Activated CD4-positive, alpha-beta T cell treated with anti-CD3 and anti-CD28 coated beads, Interleukin-2, amount 10 ng/mL, durations not matched to agents 7 days and 5 days (primary cell): ENCODE data around the gene CCDC30. TPM values are rescaled to one million over a fixed set of nuclear protein-coding genes. Genes with fewer than 3 reads are reported as not detected.

Experiments used
- CTCF ChIA-PET: fragments of 350-600 bp; sonication (Branson Sonifier 250); formaldehyde crosslinking; loops from one replicate; lab custom pipeline; 2021; ENCODE audit warnings: antibody characterized with exemption; lab: Charles Lee
- POLR2A ChIA-PET: fragments of 350-600 bp; sonication (Branson Sonifier 250); formaldehyde crosslinking; loops from one replicate; lab custom pipeline; 2021; ENCODE audit warnings: antibody characterized with exemption; lab: Charles Lee
- DNase-seq: peaks from one replicate; pipeline ENCODE4 v3.0.0-alpha.2; 2020
- H3K27ac Mint-ChIP-seq: one replicate; pipeline ENCODE4 v1.8.0; 2021; ENCODE audit warnings: mild to moderate bottlenecking, moderate library complexity, mixed read lengths
- H3K27me3 Mint-ChIP-seq: one replicate; pipeline ENCODE4 v1.8.0; 2021; ENCODE audit warnings: mixed read lengths
- H3K36me3 Mint-ChIP-seq: one replicate; pipeline ENCODE4 v1.8.0; 2021; ENCODE audit warnings: low read depth, mixed read lengths
- H3K4me1 Mint-ChIP-seq: one replicate; pipeline ENCODE4 v1.8.0; 2021; ENCODE audit warnings: mixed read lengths
- H3K4me3 Mint-ChIP-seq: one replicate; pipeline ENCODE4 v1.8.0; 2021; ENCODE audit warnings: mild to moderate bottlenecking, moderate library complexity, mixed read lengths
- H3K9me3 Mint-ChIP-seq: one replicate; pipeline ENCODE4 v1.8.0; 2021; ENCODE audit warnings: mixed read lengths
- total RNA-seq, 2 experiments: library from RNA; stranded (reverse); gene quantifications; one replicate each; pipeline ENCODE4 v1.2.3, GENCODE V29; 2021

Gene CCDC30
- 1 to 10 TPM; 1.4 to 2.2 TPM for total RNA-seq

- peaks cover 9% of the 10 kb centered on the region for H3K27me3 Mint-ChIP-seq
Observed at GRCh38 chr1:42462828-42463763, at the start of gene CCDC30. TSS of gene CCDC30 (plus strand) at chr1:42463286. CDS start at chr1:42480552, 17,266 bp downstream.

GRCh38 chr1:42414551-42415496 is 48.3 kb upstream of the CCDC30 start:
- no peaks in the 10 kb centered on the region for H3K9me3 Mint-ChIP-seq
- ChIA-PET CTCF (no interaction called here), POLR2A (no interaction called here)
- H3K4me1 Mint-ChIP-seq = no peaks in the 10 kb centered on the region
- DNase-seq = no peak
- no peak overlapping the region for H3K27ac Mint-ChIP-seq
- no peaks in the 10 kb centered on the region for H3K27me3 Mint-ChIP-seq
- H3K4me3 Mint-ChIP-seq = no peak overlapping the region
- H3K36me3 Mint-ChIP-seq = no peaks in the 10 kb centered on the region

More at GRCh38 chr1:42462828-42463763, at the start of gene CCDC30:
- Mint-ChIP-seq H3K27ac (peak within 1 kb of the TSS; percentile 83), H3K36me3 (peaks cover 30% of the 10 kb centered on the region), H3K4me3 (peak within 1 kb of the TSS; percentile 75), H3K4me1 (peaks cover 36% of the 10 kb centered on the region), H3K9me3 (no peaks in the 10 kb centered on the region)
- POLR2A ChIA-PET = interaction anchor here (1.0 kb wide), 1 partner anchor 126 kb away, joined by 3 read pairs; no protein-coding TSS in a partner anchor
- CTCF ChIA-PET = interaction anchor here (1.5 kb wide), 1 partner anchor 11 kb away, joined by 5 read pairs; no protein-coding TSS in a partner anchor
- DNase-seq = peak; percentile 99

- H3K36me3 Mint-ChIP-seq = no peaks in the 10 kb centered on the region
- ChIA-PET CTCF (interaction anchor here (1.7 kb wide), 1 partner anchor 13 kb away, joined by 6 read pairs; no protein-coding TSS in a partner anchor), POLR2A (no interaction called here)
- DNase-seq = no peak
- H3K4me3 Mint-ChIP-seq = no peak overlapping the region
- H3K27ac Mint-ChIP-seq = no peak overlapping the region
- H3K9me3 Mint-ChIP-seq = no peaks in the 10 kb centered on the region
- no peaks in the 10 kb centered on the region for H3K4me1 Mint-ChIP-seq
- H3K27me3 Mint-ChIP-seq = peaks cover 5% of the 10 kb centered on the region
Observed at GRCh38 chr1:42417166-42417565, 45.9 kb upstream of the CCDC30 start.

GRCh38 chr1:42418516-42418915 is 44.6 kb upstream of the CCDC30 start:
- no peak overlapping the region for H3K4me3 Mint-ChIP-seq
- H3K4me1 Mint-ChIP-seq = no peaks in the 10 kb centered on the region
- H3K36me3 Mint-ChIP-seq = no peaks in the 10 kb centered on the region
- no peak overlapping the region for H3K27ac Mint-ChIP-seq
- no peaks in the 10 kb centered on the region for H3K9me3 Mint-ChIP-seq
- ChIA-PET POLR2A (no interaction called here), CTCF (no interaction called here)
- DNase-seq = no peak
- peaks cover 5% of the 10 kb centered on the region for H3K27me3 Mint-ChIP-seq

GRCh38 chr1:42419126-42419821 is 43.8 kb upstream of the CCDC30 start:
- no peak for DNase-seq
- Mint-ChIP-seq H3K27ac (no peak overlapping the region), H3K36me3 (no peaks in the 10 kb centered on the region), H3K4me1 (no peaks in the 10 kb centered on the region), H3K9me3 (no peaks in the 10 kb centered on the region), H3K4me3 (no peak overlapping the region), H3K27me3 (peaks cover 5% of the 10 kb centered on the region)
- POLR2A ChIA-PET = no interaction called here
- CTCF ChIA-PET = no interaction called here

- Mint-ChIP-seq H3K27me3 (peaks cover 5% of the 10 kb centered on the region), H3K9me3 (no peaks in the 10 kb centered on the region), H3K27ac (no peak overlapping the region), H3K4me1 (no peaks in the 10 kb centered on the region), H3K36me3 (no peaks in the 10 kb centered on the region), H3K4me3 (no peak overlapping the region)
- POLR2A ChIA-PET = no interaction called here
- CTCF ChIA-PET = no interaction called here
- DNase-seq = no peak
Observed at GRCh38 chr1:42420121-42420520, 43.0 kb upstream of the CCDC30 start.

GRCh38 chr1:42420911-42421585 is 42.0 kb upstream of the CCDC30 start:
- no peak for DNase-seq
- ChIA-PET POLR2A (no interaction called here), CTCF (interaction anchor here (0.5 to 0.7 kb wide), 2 partner anchors 11 kb away, joined by 3 read pairs; no protein-coding TSS in a partner anchor)
- Mint-ChIP-seq H3K9me3 (no peaks in the 10 kb centered on the region), H3K27ac (no peak overlapping the region), H3K4me3 (no peak overlapping the region), H3K36me3 (no peaks in the 10 kb centered on the region), H3K27me3 (peaks cover 5% of the 10 kb centered on the region), H3K4me1 (no peaks in the 10 kb centered on the region)

- no peaks in the 10 kb centered on the region for H3K9me3 Mint-ChIP-seq
- peaks cover 5% of the 10 kb centered on the region for H3K27me3 Mint-ChIP-seq
- DNase-seq = no peak
- H3K4me3 Mint-ChIP-seq = no peak overlapping the region
- no peak overlapping the region for H3K27ac Mint-ChIP-seq
- H3K4me1 Mint-ChIP-seq = no peaks in the 10 kb centered on the region
- H3K36me3 Mint-ChIP-seq = no peaks in the 10 kb centered on the region
- ChIA-PET POLR2A (no interaction called here), CTCF (interaction anchor here (0.9 to 1.1 kb wide), 2 partner anchors 14 to 55 kb away, joined by 3 read pairs; no protein-coding TSS in a partner anchor)
Observed at GRCh38 chr1:42422737-42423136, 40.3 kb upstream of the CCDC30 start.

GRCh38 chr1:42423681-42424080 is 39.4 kb upstream of the CCDC30 start:
- CTCF ChIA-PET = interaction anchor here (0.5 to 1.4 kb wide), 2 partner anchors 10 to 64 kb away, joined by 4 to 5 read pairs; no protein-coding TSS in a partner anchor
- POLR2A ChIA-PET = no interaction called here
- no peaks in the 10 kb centered on the region for H3K9me3 Mint-ChIP-seq
- no peak for DNase-seq
- H3K36me3 Mint-ChIP-seq = no peaks in the 10 kb centered on the region
- peaks cover 5% of the 10 kb centered on the region for H3K27me3 Mint-ChIP-seq
- H3K4me1 Mint-ChIP-seq = no peaks in the 10 kb centered on the region
- no peak overlapping the region for H3K4me3 Mint-ChIP-seq
- no peak overlapping the region for H3K27ac Mint-ChIP-seq

- no peaks in the 10 kb centered on the region for H3K4me1 Mint-ChIP-seq
- ChIA-PET POLR2A (no interaction called here), CTCF (interaction anchor here (0.5 to 1.4 kb wide), 2 partner anchors 10 to 65 kb away, joined by 4 to 5 read pairs; no protein-coding TSS in a partner anchor)
- peaks cover 5% of the 10 kb centered on the region for H3K27me3 Mint-ChIP-seq
- H3K27ac Mint-ChIP-seq = no peak overlapping the region
- DNase-seq = no peak
- no peaks in the 10 kb centered on the region for H3K36me3 Mint-ChIP-seq
- no peaks in the 10 kb centered on the region for H3K9me3 Mint-ChIP-seq
- no peak overlapping the region for H3K4me3 Mint-ChIP-seq
Observed at GRCh38 chr1:42424201-42424600, 38.9 kb upstream of the CCDC30 start.

GRCh38 chr1:42427240-42427639 is 35.8 kb upstream of the CCDC30 start:
- H3K27ac Mint-ChIP-seq = no peak overlapping the region
- H3K36me3 Mint-ChIP-seq = no peaks in the 10 kb centered on the region
- no peak for DNase-seq
- ChIA-PET POLR2A (no interaction called here), CTCF (interaction anchor here (0.9 to 1.0 kb wide), 2 partner anchors 9 to 14 kb away, joined by 3 to 5 read pairs; no protein-coding TSS in a partner anchor)
- no peaks in the 10 kb centered on the region for H3K4me1 Mint-ChIP-seq
- H3K27me3 Mint-ChIP-seq = no peaks in the 10 kb centered on the region
- no peaks in the 10 kb centered on the region for H3K9me3 Mint-ChIP-seq
- no peak overlapping the region for H3K4me3 Mint-ChIP-seq
